K562 (cell line): ENCODE results near the gene OR2V1. TPM values are rescaled to one million over a fixed set of nuclear protein-coding genes. Genes with fewer than 3 reads are reported as not detected.

ENCODE experiments used
- ATAC-seq: fragments of 200-7000 bp; cut with Tn5 transposase; 3 replicates; pipeline ENCODE4 v1.9.1; 2020; ENCODE audit warnings: moderate library complexity
- Bru-seq: library from RNA; stranded (reverse); fragments of 400-500 nt; gene quantifications from one replicate; lab custom pipeline; 2021; lab: Mats Ljungman, UMichigan
- BruChase-seq, 2 experiments: library from RNA; stranded (reverse); fragments of 400-500 nt; gene quantifications; one replicate each; lab custom pipeline; 2021; lab: Mats Ljungman, UMichigan
- BruUV-seq: library from RNA; stranded (reverse); fragments of 400-500 nt; replicated peaks from 2 replicates; lab custom pipeline; 2021; lab: Mats Ljungman, UMichigan
- CTCF ChIA-PET: fragments of 300-600 bp; formaldehyde crosslinking; extraction: SDS; loops from one replicate; lab custom pipeline; 2021; ENCODE audit warnings: low intra/inter-chr PET ratio; lab: Yijun Ruan, JAX
- POLR2A ChIA-PET: fragments of 300-600, 350-650 bp; sonication (Branson Sonifier 250); formaldehyde crosslinking; extraction: SDS; loops from one replicate; lab custom pipeline; 2021; ENCODE audit warnings: antibody characterized with exemption, inconsistent platforms; lab: Yijun Ruan, JAX
- DNase-seq, 4 experiments: peaks; one replicate each; pipeline versions ENCODE4 v3.0.0 to v3.0.0-alpha.2; 2011 to 2018; ENCODE audit warnings: low spot score in 3 of 4, mixed read lengths in 3 of 4; ENCODE audit errors: extremely low read depth in 1 of 4
- FAIRE-seq: peaks from 2 replicates; lab custom pipeline; 2011; peaks lifted over from hg19 to GRCh38; lab: Jason Lieb, UNC
- H2AFZ ChIP-seq: 2 replicates; pipeline ENCODE4 v1.6.0; 2011; ENCODE audit warnings: low read depth, low read length, control low read depth, inconsistent platforms
- H3K27ac ChIP-seq: fragments of 200-600 bp; 3 replicates; pipeline ENCODE4 v1.8.0; 2011; ENCODE audit warnings: low read depth, mild to moderate bottlenecking, control low read depth, inconsistent platforms, low read length, moderate library complexity, mixed read lengths; ENCODE audit errors: extremely low read depth
- H3K27me3 ChIP-seq, 2 experiments: fragments of 300-600 bp in 1 of 2; 2 replicates in 1 of 2; 3 replicates in 1 of 2; pipeline versions ENCODE4 v1.6.0 to v1.8.0; 2011; ENCODE audit warnings: inconsistent platforms in 2 of 2, low read length in 2 of 2, mild to moderate bottlenecking in 1 of 2, mixed read lengths in 1 of 2, moderate library complexity in 1 of 2; ENCODE audit not compliant: control insufficient read depth in 2 of 2, insufficient read depth in 2 of 2
- H3K36me3 ChIP-seq: fragments of 300-600 bp; 3 replicates; pipeline ENCODE4 v1.8.0; 2011; ENCODE audit warnings: mild to moderate bottlenecking, low read length, inconsistent platforms; ENCODE audit not compliant: control insufficient read depth, insufficient read depth
- H3K4me1 ChIP-seq, 2 experiments: fragments of 200-600 bp in 1 of 2; replicated peaks in 1 of 2; 2 replicates in 1 of 2; 3 replicates in 1 of 2; pipeline versions ENCODE4 v1.5.1 to v1.8.0; 2011; ENCODE audit warnings: inconsistent platforms in 2 of 2, low read length in 2 of 2, mild to moderate bottlenecking in 1 of 2, mixed read lengths in 1 of 2, moderate library complexity in 1 of 2; ENCODE audit not compliant: control insufficient read depth in 2 of 2, insufficient read depth in 2 of 2
- H3K4me2 ChIP-seq: 2 replicates; pipeline ENCODE4 v1.6.1; 2011; ENCODE audit warnings: low read length, control low read depth, inconsistent platforms, mixed read lengths; ENCODE audit not compliant: insufficient read depth
- H3K4me3 ChIP-seq: fragments of 200-600 bp; sonication (generic), shearing (Covaris generic); 2 replicates; pipeline ENCODE4 v1.5.1; 2016; ENCODE audit warnings: control low read depth, inconsistent platforms
- H3K79me2 ChIP-seq: fragments of 200-600 bp; 3 replicates; pipeline ENCODE4 v1.8.0; 2011; ENCODE audit warnings: low read length, inconsistent platforms; ENCODE audit not compliant: control insufficient read depth, insufficient read depth
- H3K9ac ChIP-seq, 2 experiments: 2 replicates each; pipeline versions ENCODE4 v1.6.0 to v1.6.1; 2011; ENCODE audit warnings: low read depth in 2 of 2, low read length in 2 of 2, control low read depth in 1 of 2, inconsistent platforms in 1 of 2, mild to moderate bottlenecking in 1 of 2, mixed read lengths in 1 of 2; ENCODE audit not compliant: insufficient read depth in 1 of 2
- H3K9me1 ChIP-seq: one replicate; pipeline ENCODE4 v1.6.0; 2011; ENCODE audit warnings: inconsistent platforms, mild to moderate bottlenecking, low read length, moderate library complexity; ENCODE audit not compliant: control insufficient read depth, insufficient read depth
- H3K9me3 ChIP-seq: replicated peaks from 2 replicates; pipeline ENCODE4 v1.5.1; 2011; ENCODE audit warnings: low read depth, low read length, inconsistent platforms; ENCODE audit not compliant: control insufficient read depth, insufficient read depth
- H4K20me1 ChIP-seq: replicated peaks from 2 replicates; pipeline ENCODE4 v1.6.1; 2011; ENCODE audit warnings: low read length, inconsistent platforms, mixed read lengths; ENCODE audit not compliant: control insufficient read depth, insufficient read depth
- CBFB ChIP-seq: sonication (generic); formaldehyde crosslinking; IDR thresholded peaks from 2 replicates; pipeline ENCODE4 v1.4.0; 2020; ENCODE audit warnings: mild to moderate bottlenecking, missing genetic modification reagents
- CHD1 ChIP-seq: fragments of 200-600 bp; sonication (generic); IDR thresholded peaks from one replicate; pipeline ENCODE4 v1.6.1; 2012; ENCODE audit warnings: mild to moderate bottlenecking, moderate library complexity, low read length, inconsistent platforms
- DMBX1 ChIP-seq: fragments of 250-450 bp; sonication (Bioruptor Pico); IDR thresholded peaks from 2 replicates; pipeline ENCODE4 v1.8.0; 2022; ENCODE audit warnings: inconsistent platforms, mild to moderate bottlenecking, moderate library complexity, borderline replicate concordance
- GATA2 ChIP-seq: sonication (generic); formaldehyde crosslinking; IDR thresholded peaks from 2 replicates; pipeline ENCODE4 v1.4.0; 2020; ENCODE audit warnings: mild to moderate bottlenecking, missing genetic modification reagents
- L3MBTL2 ChIP-seq: fragments of 450-650 bp; IDR thresholded peaks from 2 replicates; pipeline ENCODE4 v1.6.1; 2016; ENCODE audit warnings: mild to moderate bottlenecking, moderate library complexity
- MAX ChIP-seq: sonication (generic); formaldehyde crosslinking; IDR thresholded peaks from 2 replicates; pipeline ENCODE4 v1.9.0; 2022; ENCODE audit warnings: mild to moderate bottlenecking, missing genetic modification reagents
- MEF2D ChIP-seq: conservative IDR thresholded peaks from 2 replicates; pipeline ENCODE4 v1.6.1; 2016; ENCODE audit warnings: low read depth, missing genetic modification characterization, missing compliant biosample characterization
- RB1 ChIP-seq: fragments of 450-650 bp; IDR thresholded peaks from 2 replicates; pipeline ENCODE4 v1.6.1; 2017; ENCODE audit warnings: low read depth, mild to moderate bottlenecking
- TOE1 ChIP-seq, 2 experiments: fragments of 450-650 bp in 1 of 2; sonication (generic) in 1 of 2; formaldehyde crosslinking in 1 of 2; IDR thresholded peaks; 2 replicates each; pipeline versions ENCODE4 v1.7.1 to v1.8.0; 2016 to 2022; ENCODE audit warnings: borderline replicate concordance in 2 of 2, mild to moderate bottlenecking in 2 of 2, antibody characterized with exemption in 1 of 2, inconsistent platforms in 1 of 2, low read depth in 1 of 2, missing genetic modification reagents in 1 of 2, moderate library complexity in 1 of 2
- TSHZ1 ChIP-seq: fragments of 250-450 bp; sonication (Bioruptor Pico); IDR thresholded peaks from 2 replicates; pipeline ENCODE4 v1.4.0; 2020; ENCODE audit warnings: mild to moderate bottlenecking, moderate library complexity
- YY1 ChIP-seq, 3 experiments: IDR thresholded peaks; 2 replicates each; pipeline ENCODE4 v1.6.1; 2011; ENCODE audit warnings: low read length in 2 of 3, mild to moderate bottlenecking in 2 of 3, moderate library complexity in 2 of 3, borderline replicate concordance in 1 of 3, control low read depth in 1 of 3, low read depth in 1 of 3; ENCODE audit not compliant: insufficient read depth in 3 of 3, insufficient replicate concordance in 2 of 3, control insufficient read depth in 1 of 3, insufficient read length in 1 of 3; ENCODE audit errors: extremely low read depth in 1 of 3
- ZNF212 ChIP-seq: fragments of 450-650 bp; formaldehyde crosslinking; IDR thresholded peaks from 2 replicates; pipeline ENCODE4 v1.4.0; 2020; ENCODE audit warnings: mild to moderate bottlenecking
- WGBS: fragments of 100-300 bp; shearing (Covaris generic); methylation state at CpG from one replicate; pipeline ENCODE4 v1.1.6; 2016; ENCODE audit warnings: low coverage, mixed read lengths; ENCODE audit not compliant: insufficient coverage; ENCODE audit errors: missing lambda C conversion rate; 5-methylcytosine and 5-hydroxymethylcytosine counted together
- in situ Hi-C: fragments of 300-500 bp; cut with MboI; formaldehyde crosslinking; loops from 4 replicates; pipeline ENCODE4 v1.15.0; 2018; ENCODE audit warnings: inconsistent platforms, mixed read lengths
- intact Hi-C: fragments of 100-400 bp; cut with micrococcal nuclease; formaldehyde crosslinking; loops from 2 replicates; pipeline ENCODE4 v1.14.2; 2022
- long read RNA-seq, 3 experiments: library from polyadenylated mRNA in 2 of 3; library from RNA in 1 of 3; unstranded in 2 of 3; stranded (forward) in 1 of 3; transcript quantifications; one replicate each; pipeline ENCODE4 v2.0.0, GENCODE V29; 2019 to 2022
- polyA minus RNA-seq, 3 experiments: library from RNA; depleted of rRNA, polyadenylated mRNA; stranded (reverse); fragments of >200 nt; gene quantifications; 2 replicates each; pipeline ENCODE4 v1.2.3, GENCODE V29; 2011
- polyA plus RNA-seq, 8 experiments: library from polyadenylated mRNA; depleted of rRNA in 4 of 8; stranded (reverse) in 5 of 8; unstranded in 3 of 8; fragments of >200 nt; fragmentation: Nextera tagmentation in 2 of 8; fragmentation: Illumina TruSeq in 1 of 8; extraction: Ambion mirVana in 2 of 8; extraction: Trizol in 1 of 8; gene quantifications; 2 replicates each; pipeline versions ENCODE4 v1.2.1 to v1.2.3, GENCODE V29; 2011 to 2014; ENCODE audit warnings: inconsistent platforms in 1 of 8, missing spikeins in 1 of 8
- total RNA-seq, 7 experiments: library from RNA; depleted of rRNA in 6 of 7; stranded (reverse); fragments of >200 nt in 6 of 7; fragmentation: Illumina TruSeq in 2 of 7; extraction: Trizol in 2 of 7; gene quantifications; 2 replicates each; pipeline versions ENCODE4 v1.2.1 to v1.2.3, GENCODE V29; 2011 to 2021; ENCODE audit warnings: low replicate concordance in 1 of 7

Gene OR2V1
- total RNA-seq (2011; cell fraction: chromatin; rRNA removed; ENCODE audit: low replicate concordance), result not detected in 2 replicates
- total RNA-seq (2011; cell fraction: nucleolus; rRNA removed), result not detected in 2 replicates
- not detected in 2 replicates for total RNA-seq (2011; cell fraction: nucleoplasm; rRNA removed)
- 0.08 TPM in 1 of 2 replicates, not detected in the other for total RNA-seq (2014; rRNA removed)
- total RNA-seq (2014; rRNA removed; fragmentation: Illumina TruSeq; extraction: Trizol), result 0.04 TPM in 1 of 2 replicates, not detected in the other
- total RNA-seq (2015; rRNA removed; fragmentation: Illumina TruSeq; extraction: Trizol), result not detected in 2 replicates
- total RNA-seq (2021), result 0.07 TPM in 1 of 2 replicates, not detected in the other
- polyA plus RNA-seq (2011; rRNA removed), result 0.05 and 0.15 TPM in 2 replicates
- 0.03 TPM in 2 replicates for polyA plus RNA-seq (2011; cell fraction: cytosol; rRNA removed)
- not detected in 2 replicates for polyA plus RNA-seq (2011; cell fraction: nucleus; rRNA removed)
- polyA plus RNA-seq (2012), result 0.06 and 0.08 TPM in 2 replicates
- 0.10 TPM in 1 of 2 replicates, not detected in the other for polyA plus RNA-seq (2014; fragmentation: Illumina TruSeq; extraction: Trizol)
- polyA plus RNA-seq (2014; fragmentation: Nextera tagmentation; extraction: Ambion mirVana), result under 1 TPM; 0.15 to 0.28 TPM
- 0.07 TPM in 1 of 2 replicates, not detected in the other for polyA plus RNA-seq (2014; rRNA removed)
- polyA minus RNA-seq (2011; rRNA and poly(A)+ RNA removed), result 0.12 TPM in 1 of 2 replicates, not detected in the other
- polyA minus RNA-seq (2011; cell fraction: cytosol; rRNA and poly(A)+ RNA removed), result not detected in 2 replicates
- polyA minus RNA-seq (2011; cell fraction: nucleus; rRNA and poly(A)+ RNA removed), result not detected in 2 replicates
- percentile 14 among the genes with signal in this experiment for Bru-seq, nascent RNA
- not detected for BruChase-seq, experiment 1, labeled RNA remaining after a 2-hour chase
- BruChase-seq, experiment 2, labeled RNA remaining after a 6-hour chase, result not detected
- long read RNA-seq, experiment 1, result 0 reads
- long read RNA-seq, experiment 2, result 0 reads
- long read RNA-seq, experiment 3, result 0 reads

GRCh38 chr5:181130832-181131496 is at the start of gene OR2V1:
Gene OR2V1 (minus strand): TSS chr5:181131169. CDS start chr5:181125304, 5,865 bp downstream.
- Histone ChIP-seq H3K79me2 (no peaks in the 10 kb centered on the region), H3K4me1 (peaks cover 21 to 35% of the 10 kb centered on the region in 2 experiments), H3K36me3 (no peaks in the 10 kb centered on the region), H2AFZ (peak within 1 kb of the TSS; percentile 96), H3K9ac (peak within 1 kb of the TSS in 1 of 2 experiments; percentile 2; a peak in 1 of 4 replicates), H3K27ac (peak within 1 kb of the TSS; percentile 15; the same call in 1 of the 3 replicates), H4K20me1 (no peaks in the 10 kb centered on the region), H3K4me2 (peak within 1 kb of the TSS; percentile 50), H3K9me3 (peaks cover 3% of the 10 kb centered on the region; the same call in 1 of the 2 replicates), H3K27me3 (no peaks in the 10 kb centered on the region), H3K9me1 (no peaks in the 10 kb centered on the region), H3K4me3 (no peak within 1 kb of the TSS)
- ATAC-seq, result no peak; the same call in 2 of the 3 replicates
- WGBS, result 64% methylated on average over 12 of the region's 14 CpGs
- ChIA-PET POLR2A (no interaction called here), CTCF (no interaction called here)
- DNase-seq, result no peak
- intact Hi-C loops, result no loop called here
- in situ Hi-C loops, result loop anchor here (10.0 kb wide), 1 partner anchor 186 kb away; no protein-coding TSS in a partner anchor
- no peak for FAIRE-seq
- no TSS peak for BruUV-seq
- TF ChIP-seq L3MBTL2 (peak; percentile 48), ZNF212 (CRISPR knock-in tag) (no peak), DMBX1 (CRISPR knock-in tag) (peak; percentile 26; the same call in 1 of the 2 replicates), CHD1 (no peak), CBFB (CRISPR knock-in tag) (no peak), RB1 (no peak), TSHZ1 (CRISPR knock-in tag) (no peak), GATA2 (CRISPR knock-in tag) (no peak), MEF2D (tag) (0 out of 2 replicates have a peak, but pooled peaks have one; percentile 16), TOE1 (IDR thresholded peaks at IDR 0.05; ENCODE audit: borderline replicate concordance) (no peak), TOE1 (CRISPR knock-in tag; IDR thresholded peaks at IDR 0.05; ENCODE audit: borderline replicate concordance, low read depth) (no peak), MAX (CRISPR knock-in tag) (peak; percentile 38; the same call in 1 of the 2 replicates), YY1 (IDR thresholded peaks at IDR 0.05; ENCODE audit: borderline replicate concordance in 1 of 3, control insufficient read depth in 1 of 3, extremely low read depth in 1 of 3, insufficient read depth in 3 of 3, insufficient read length in 1 of 3, insufficient replicate concordance in 2 of 3, low read depth in 1 of 3, low read length in 2 of 3) (peak in 1 of 3 experiments; percentile 13)
